Fibroblast of peridontal ligament (primary cell): ENCODE data around the gene SLC6A20.

Experiments
- DNase-seq: peaks from one replicate; pipeline ENCODE4 v3.0.0-alpha.2; 2010; ENCODE audit errors: extremely low read depth

Gene SLC6A20, protein sequence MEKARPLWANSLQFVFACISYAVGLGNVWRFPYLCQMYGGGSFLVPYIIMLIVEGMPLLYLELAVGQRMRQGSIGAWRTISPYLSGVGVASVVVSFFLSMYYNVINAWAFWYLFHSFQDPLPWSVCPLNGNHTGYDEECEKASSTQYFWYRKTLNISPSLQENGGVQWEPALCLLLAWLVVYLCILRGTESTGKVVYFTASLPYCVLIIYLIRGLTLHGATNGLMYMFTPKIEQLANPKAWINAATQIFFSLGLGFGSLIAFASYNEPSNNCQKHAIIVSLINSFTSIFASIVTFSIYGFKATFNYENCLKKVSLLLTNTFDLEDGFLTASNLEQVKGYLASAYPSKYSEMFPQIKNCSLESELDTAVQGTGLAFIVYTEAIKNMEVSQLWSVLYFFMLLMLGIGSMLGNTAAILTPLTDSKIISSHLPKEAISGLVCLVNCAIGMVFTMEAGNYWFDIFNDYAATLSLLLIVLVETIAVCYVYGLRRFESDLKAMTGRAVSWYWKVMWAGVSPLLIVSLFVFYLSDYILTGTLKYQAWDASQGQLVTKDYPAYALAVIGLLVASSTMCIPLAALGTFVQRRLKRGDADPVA

GRCh38 chr3:45795882-45796765 lies at the start of gene SLC6A20:
Gene SLC6A20 (minus strand): TSS chr3:45796536. CDS start chr3:45796419, 117 bp downstream.
- DNase-seq: no peak

DNA sequence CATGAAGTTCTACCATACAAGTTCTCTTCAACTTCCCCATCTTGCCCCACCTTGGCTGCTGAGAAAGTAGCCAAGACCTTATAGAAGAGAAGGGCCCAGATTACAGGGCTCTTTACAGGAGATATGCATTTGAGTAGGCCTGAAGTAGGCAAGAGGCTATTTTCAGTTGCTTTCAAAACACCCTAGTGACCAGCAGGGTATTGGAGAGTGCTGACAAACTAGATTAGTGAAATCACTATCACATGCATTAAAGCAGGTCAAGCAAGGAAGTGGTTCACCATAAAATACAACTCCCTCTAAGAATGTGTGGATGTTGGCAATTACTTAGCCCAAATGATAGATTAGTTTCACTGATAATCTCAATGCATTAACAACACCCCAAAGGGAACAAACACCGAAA lies 48.3 kb upstream of the SLC6A20 start:
- no peak for DNase-seq

- DNase-seq: no peak
Measured at GRCh38 chr3:45842851-45843625, 46.7 kb upstream of the SLC6A20 start.

DNA sequence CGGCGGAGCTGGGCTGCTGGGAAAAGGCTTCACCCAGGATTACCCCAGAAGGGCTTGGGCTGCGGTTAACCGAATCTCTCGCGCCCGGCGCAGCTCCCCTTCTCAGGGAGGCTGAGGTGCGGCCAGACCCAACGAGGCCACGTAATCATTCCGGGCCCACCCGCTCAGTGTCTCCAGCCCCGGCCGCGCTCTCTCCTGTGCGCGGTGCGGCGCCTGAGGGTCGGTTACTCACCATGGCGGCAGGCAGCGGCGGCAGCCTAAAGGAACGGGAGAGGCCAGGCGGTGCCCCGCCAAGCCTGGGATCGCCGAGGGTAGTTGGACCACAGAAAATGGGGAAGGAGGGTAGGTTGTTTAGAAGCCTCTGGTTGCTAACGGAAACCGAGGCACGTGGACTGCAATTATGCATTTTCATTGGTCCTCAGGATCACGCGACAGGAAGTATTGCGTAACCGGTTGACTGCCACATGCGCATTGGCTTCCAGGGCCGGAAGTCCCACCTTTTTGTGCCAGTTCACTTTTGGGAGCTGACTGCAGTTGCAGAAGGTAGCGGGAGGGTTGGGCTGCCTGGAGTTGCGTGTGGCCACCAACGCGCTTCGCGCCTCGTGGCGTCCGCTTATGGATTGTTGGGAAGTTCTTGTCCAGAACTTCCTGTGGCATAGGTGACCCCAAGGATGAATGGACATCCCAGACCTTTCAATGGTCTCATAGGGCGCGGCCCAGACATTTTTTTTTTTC lies 45.6 kb upstream of the SLC6A20 start, which contains the start of gene LZTFL1:
Gene LZTFL1, minus strand, starts transcription at position 363 of the 735 bp plus-strand sequence. Its CDS starts 128 bp downstream, at position 235.
- DNase-seq: peak; percentile 99

- DNase-seq: peak; percentile 25
Measured at GRCh38 chr3:45841420-45841756, 45.1 kb upstream of the SLC6A20 start.

GRCh38 chr3:45838466-45838865 lies 42.1 kb upstream of the SLC6A20 start:
- DNase-seq: no peak

DNA sequence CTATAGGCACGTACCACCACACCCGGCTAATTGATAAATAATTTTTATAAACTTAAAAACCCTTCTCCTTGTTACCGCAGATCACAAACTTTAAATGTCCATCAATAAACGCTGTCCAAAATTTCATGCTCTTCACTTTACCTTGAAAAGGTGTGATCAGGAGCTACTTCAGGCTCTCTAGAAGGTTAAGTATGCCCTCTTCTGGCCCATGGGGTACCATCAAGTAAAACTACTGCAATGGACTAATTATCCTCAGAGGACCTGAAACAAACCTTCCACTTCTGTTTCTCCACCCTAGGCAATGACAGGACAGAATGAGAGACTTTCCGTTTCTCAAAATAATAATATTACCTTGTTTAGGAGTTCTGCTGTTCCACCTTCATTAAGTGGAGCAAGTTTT lies 36.4 kb upstream of the SLC6A20 start:
- DNase-seq: peak; percentile 21

DNA sequence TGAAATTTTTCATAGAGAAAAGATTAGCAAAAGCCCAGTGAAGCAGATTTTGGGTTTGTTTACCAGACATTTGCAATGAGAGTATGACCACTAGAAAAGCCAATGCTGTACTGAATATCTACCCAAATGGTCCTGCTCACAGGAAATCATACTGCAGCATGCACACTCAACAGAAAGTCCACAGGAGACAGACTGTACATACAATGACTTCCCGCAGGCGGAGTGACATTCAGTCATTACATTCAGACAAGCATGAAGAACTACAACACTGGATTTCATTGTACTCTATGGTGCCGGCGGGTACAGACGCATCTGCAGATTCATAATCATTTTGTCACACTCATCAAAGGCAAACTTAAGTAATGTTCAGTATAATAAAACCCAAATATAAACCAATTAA lies 33.8 kb upstream of the SLC6A20 start:
- no peak for DNase-seq

GRCh38 chr3:45826908-45827307 lies 30.6 kb upstream of the SLC6A20 start:
- no peak for DNase-seq

DNA sequence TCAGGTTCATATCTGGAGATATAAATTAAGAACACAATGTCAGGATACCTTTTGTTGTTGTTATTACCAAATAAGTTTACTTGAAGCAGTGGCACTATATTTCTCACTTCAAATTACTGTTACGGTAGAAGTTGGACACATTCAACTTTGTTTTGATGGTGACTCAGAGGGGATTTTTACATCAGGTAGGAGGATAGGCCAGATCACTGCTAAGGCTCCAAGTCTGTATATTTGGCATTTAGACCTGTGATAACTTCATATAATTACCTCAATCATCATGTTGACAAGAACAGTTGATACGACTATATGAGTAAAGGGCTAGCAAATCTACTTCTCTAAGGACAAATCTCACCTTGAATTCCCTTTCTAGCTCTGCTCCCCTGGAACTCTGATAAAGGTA lies 30.0 kb upstream of the SLC6A20 start:
- DNase-seq: no peak

GRCh38 chr3:45821127-45821526 lies 24.8 kb upstream of the SLC6A20 start:
- DNase-seq: no peak

- DNase-seq: peak; percentile 70
Measured at GRCh38 chr3:45819543-45819942, 23.2 kb upstream of the SLC6A20 start.

GRCh38 chr3:45817831-45818522 lies 21.6 kb upstream of the SLC6A20 start:
- DNase-seq: peak; percentile 93

- DNase-seq: no peak
Measured at GRCh38 chr3:45816544-45816943, 20.2 kb upstream of the SLC6A20 start.

DNA sequence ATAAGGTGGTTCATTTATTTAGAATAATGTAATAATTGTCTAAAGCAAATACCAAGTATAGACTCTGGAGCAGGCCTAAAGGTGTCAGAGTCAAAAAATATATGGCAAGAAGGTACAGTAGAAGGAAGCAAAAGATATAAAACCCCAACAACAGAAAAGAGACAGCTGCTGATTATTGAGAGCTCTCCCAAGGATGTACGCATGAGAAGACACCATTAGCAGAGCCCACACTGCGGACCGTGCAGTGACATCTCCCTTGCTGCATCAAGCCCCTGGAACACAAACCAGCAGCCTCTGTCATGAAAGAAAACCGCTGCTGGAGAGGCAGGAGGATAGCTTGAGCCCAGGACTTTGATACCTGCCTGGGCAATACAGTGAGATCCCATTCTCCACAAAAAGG lies 18.0 kb upstream of the SLC6A20 start:
- DNase-seq: no peak

GRCh38 chr3:45807681-45808540 lies 11.6 kb upstream of the SLC6A20 start:
- DNase-seq: peak; percentile 11

GRCh38 chr3:45807133-45807532 lies 10.8 kb upstream of the SLC6A20 start:
- DNase-seq: no peak

GRCh38 chr3:45806072-45806471 lies 9.7 kb upstream of the SLC6A20 start:
- no peak for DNase-seq

GRCh38 chr3:45803252-45803935 lies 7.1 kb upstream of the SLC6A20 start:
- DNase-seq: no peak
